Stimulated activated CD4-positive, alpha-beta T cell treated with anti-CD3 and anti-CD28 coated beads, TNF-alpha, amount 100 ng/mL, for 24 hours (primary cell): ENCODE measurements around the gene KCTD19.
A peak's percentile ranks its signal among the peaks of the same experiment; 100 is the strongest.

ENCODE experiments used
- DNase-seq, 3 experiments: peaks; one replicate each; pipeline ENCODE4 v3.0.0-alpha.2; 2020; ENCODE audit warnings: low read depth in 3 of 3

Gene KCTD19

GRCh38 chr16:67258161-67258835, 68.2 kb downstream of the KCTD19 start:
- no peak for DNase-seq

DNA sequence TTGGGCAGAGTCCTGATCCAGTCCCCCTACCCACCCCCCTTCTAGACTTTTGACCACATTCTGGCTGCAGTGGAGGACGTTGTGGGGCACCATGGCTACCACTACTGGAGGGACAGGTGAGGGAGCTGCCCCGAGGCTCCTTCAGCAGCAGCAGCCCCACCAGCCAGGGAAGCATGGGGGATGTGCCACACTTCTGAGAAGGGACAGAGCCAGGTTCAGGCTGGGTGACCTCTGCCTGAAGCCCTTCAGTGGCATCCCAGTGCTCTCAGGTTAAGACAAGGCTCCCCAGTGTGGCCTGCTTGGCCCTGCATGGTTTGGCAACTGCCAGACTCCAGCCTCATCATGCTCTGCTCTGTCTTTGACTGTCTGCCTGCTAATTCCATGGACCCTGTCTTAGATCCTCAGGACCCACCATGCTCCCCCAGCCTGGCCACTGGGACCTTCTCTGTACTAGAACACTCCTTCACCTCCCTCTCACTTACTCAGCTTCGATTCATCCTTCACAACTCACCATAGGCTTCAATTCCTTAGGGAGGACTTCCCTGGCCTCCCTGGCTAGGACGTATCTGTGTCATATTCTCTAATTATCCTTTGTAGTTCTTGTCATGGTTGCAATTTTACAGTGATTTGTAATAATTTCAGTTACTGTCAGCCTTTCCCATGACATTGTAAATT, 68.9 kb downstream of the KCTD19 start:
- DNase-seq, result no peak

DNA sequence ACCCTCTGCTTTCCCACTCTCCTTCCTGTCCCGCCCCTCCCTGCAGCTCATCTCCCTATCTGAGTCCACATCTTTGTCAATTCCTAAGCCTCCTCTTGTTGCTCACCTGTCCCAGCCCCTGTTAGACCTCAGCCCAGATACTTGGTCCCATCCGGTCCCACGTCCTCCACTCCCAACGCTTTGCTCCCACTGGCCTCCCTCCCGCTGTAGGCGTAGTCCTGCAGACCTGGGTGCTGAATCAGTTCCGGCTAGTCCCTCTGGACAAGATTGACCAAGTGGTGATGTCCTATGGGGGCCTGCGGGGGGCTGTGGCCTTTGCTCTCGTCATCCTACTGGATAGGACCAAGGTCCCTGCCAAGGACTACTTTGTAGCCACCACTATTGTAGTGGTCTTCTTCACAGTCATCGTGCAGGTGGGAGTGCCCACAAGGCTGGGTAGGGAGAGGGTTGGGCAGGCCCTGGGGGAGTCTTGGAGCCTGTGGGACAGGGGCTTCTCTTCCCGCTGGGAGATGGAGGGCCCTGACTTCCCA, 69.8 kb downstream of the KCTD19 start:
- DNase-seq, result no peak

DNA sequence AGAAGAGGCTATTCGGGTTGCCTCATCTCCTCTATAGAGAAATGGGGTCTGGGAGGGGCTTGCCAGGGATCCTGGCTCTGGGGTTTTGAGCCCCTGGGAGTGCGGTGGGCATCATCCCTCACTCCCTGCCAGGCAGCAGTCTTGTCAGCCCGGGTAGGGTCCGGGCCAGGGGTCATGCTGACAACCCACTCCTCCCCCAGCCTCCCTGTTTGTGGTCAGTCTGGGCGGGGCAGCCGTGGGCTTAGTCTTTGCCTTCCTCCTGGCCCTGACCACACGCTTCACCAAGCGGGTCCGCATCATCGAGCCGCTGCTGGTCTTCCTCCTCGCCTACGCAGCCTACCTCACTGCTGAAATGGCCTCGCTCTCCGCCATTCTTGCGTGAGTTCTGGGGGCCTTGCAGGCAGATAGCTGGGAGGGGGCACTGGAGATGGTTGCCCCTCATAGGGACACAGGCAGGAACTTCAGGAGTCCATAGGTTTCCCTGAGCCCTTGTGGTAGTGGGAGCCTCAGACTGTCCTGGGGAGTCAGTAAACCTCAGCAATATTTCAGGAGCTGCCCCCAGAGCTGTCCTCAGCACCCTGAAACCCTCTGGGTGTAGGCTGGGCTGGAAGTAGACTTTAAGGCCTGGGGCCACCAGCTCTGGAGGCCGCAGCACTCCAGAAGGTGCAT, 70.9 kb downstream of the KCTD19 start:
- no peak for DNase-seq

DNA sequence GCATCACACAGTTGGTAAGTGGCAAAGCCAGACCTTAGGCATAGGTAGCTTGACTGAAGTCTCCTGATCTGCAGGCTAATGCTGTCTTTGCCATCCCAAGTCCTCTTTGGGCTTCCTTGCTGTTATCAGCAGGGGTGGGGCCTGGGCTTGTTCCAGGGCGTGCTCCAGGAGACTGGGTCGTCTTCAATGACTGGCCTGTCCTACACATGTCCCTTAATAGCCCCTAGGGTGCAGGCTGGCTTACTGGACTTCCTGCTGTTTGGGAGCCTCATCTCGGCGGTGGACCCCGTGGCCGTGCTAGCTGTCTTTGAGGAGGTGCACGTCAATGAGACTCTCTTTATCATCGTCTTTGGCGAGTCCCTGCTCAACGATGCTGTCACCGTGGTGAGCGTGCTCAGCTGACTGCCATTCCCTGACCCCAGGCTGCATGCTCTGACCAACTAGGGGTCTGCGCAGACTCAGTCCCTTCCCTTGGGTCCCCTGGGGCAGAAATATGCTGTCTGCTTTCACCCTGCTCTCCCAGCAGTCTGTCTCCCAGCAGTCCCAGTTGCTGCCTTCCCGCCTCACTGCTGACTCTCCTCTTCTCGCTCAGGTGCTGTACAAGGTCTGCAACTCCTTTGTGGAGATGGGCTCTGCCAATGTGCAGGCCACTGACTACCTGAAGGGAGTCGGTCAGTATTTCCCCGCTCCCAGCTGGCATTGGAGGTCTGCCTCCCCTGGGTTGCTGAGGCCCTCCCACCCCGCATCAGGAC, 71.6 kb downstream of the KCTD19 start:
- DNase-seq, result no peak

DNA sequence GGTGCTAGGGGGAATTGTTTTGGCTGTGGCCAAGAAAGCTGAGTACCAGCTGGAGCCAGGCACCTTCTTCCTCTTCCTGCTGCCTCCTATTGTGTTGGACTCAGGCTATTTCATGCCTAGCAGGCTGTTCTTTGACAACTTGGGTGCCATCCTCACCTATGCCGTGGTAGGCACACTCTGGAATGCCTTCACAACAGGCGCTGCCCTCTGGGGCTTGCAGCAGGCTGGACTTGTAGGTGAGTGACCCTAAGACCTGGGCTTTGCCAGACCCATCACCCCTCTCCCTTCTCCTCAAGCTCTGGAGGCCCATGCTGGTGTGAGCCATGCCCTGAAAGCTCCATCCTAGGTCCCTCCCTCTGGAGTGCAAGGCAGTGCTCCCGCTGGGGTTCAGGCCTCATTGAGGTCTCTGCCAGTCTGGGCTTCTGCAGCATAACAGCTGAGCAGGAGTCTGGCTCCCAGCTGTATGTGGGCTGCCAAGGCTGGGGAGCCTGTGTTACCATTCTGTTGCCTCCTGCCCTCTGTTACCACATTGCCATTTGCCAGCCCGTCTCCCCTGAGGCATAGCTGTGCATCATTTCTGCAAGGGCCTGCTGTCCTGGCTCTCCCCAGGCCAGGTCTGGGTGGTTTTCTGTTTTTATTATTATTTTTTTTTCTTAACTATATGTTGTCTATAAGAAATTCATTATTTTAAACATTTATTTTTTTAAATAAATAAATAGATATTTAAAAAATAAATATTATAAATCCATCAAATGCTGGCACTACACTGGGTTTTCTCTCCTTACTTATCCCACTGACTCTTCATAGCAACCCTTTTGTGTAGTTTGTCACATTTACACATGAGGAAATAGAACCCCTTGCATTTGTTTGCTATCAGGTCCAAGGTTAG, 73.7 kb downstream of the KCTD19 start:
- no peak for DNase-seq

GRCh38 chr16:67250045-67250327, 76.6 kb downstream of the KCTD19 start:
- DNase-seq, result no peak

- DNase-seq, result no peak
Observed at GRCh38 chr16:67249178-67250044, 77.1 kb downstream of the KCTD19 start.

DNA sequence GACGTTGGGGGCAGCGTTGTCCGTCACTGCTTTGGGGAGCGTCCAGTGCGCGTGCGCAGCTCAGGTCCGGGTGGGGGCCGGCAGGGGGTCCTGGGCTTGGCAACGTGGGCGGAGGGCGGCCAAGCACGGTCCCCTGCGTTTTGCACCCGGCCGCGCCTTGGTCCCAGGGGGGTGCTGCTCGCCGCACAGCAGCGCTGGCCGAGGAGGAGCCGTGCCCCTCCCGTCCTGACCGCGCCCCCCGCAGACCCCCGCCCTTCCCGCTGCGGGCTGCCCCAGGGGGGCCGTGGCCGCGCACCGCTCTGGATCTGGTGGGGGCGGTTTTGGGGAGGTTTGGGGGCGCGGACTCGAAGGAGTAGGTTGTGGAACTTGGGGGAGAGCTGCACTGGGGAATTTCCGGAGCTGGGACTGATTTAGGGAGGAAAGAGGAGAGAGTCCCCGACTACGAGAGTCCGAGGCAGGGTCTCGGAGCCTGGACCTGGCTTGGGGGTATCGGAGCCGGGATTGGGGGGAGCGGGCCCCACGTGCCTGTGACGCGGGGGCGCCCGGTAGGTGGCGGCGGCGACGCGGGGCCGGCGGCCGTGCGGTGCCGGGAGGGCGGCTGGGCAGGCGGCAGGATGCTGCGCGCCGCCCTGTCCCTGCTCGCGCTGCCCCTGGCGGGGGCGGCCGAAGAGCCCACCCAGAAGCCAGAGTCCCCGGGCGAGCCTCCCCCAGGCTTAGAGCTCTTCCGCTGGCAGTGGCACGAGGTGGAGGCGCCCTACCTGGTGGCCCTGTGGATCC, 78.0 kb downstream of the KCTD19 start, which contains the start of gene SLC9A5:
TSS of gene SLC9A5 (plus strand) at position 579 of the 777 bp plus-strand sequence. CDS start at position 615, 36 bp downstream.
- no peak for DNase-seq

GRCh38 chr16:67248073-67248400, 78.5 kb downstream of the KCTD19 start:
- no peak for DNase-seq

- DNase-seq, result peak; percentile 92 to 99 (median 92)
Observed at GRCh38 chr16:67247192-67248072, 79.1 kb downstream of the KCTD19 start, which contains the start of gene FHOD1. Gene FHOD1 (minus strand): TSS chr16:67247481. CDS start chr16:67247410, 71 bp downstream.

DNA sequence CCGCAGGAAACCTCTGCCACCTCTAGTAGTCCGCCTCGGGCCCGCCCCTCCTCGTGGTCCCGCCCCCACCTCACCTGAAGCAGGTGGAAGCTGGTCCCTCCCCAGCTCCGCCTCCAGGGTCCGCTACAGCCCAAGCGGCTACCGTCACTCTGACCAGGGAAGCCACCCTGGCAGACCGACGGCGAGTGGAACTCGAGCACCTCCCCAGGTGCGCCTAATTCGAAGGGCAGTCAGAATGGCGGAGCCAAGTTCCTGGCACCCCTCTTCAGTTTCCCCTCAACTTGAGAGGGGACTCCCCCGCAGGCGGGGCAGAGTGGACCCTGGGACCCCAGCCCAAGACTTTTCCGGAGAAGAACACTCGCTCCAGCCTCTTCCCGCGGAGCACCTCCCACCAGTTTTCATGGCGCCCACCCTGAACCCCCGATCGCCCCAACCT, 79.8 kb downstream of the KCTD19 start:
- no peak for DNase-seq

GRCh38 chr16:67246081-67246755, 80.3 kb downstream of the KCTD19 start:
- DNase-seq, result peak in 1 of 3 experiments; percentile 55

- DNase-seq, result no peak
Observed at GRCh38 chr16:67245674-67246080, 80.9 kb downstream of the KCTD19 start.

GRCh38 chr16:67245186-67245585, 81.4 kb downstream of the KCTD19 start:
- DNase-seq, result no peak

- peak in 2 of 3 experiments; percentile 71 to 79 for DNase-seq
Observed at GRCh38 chr16:67244387-67245185, 82.0 kb downstream of the KCTD19 start.

DNA sequence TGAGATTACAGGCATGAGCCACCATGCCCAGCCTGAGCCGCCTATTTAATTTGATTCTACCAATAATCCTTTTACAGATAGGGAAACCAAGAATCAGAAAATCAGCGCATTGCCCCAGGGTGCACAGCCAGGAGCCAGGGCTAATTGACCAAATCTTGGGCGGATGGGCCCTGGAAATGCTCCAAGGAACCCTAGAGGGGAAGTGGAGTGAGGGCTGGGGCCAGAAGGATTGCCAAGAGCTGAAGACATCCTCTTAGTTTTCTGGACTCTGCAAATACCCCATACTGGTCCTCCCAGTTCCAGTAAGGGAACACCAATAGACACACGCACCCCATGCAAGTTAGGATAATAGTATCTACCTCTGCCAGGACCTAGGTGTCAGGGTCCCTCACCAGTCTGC, 83.1 kb downstream of the KCTD19 start:
- no peak for DNase-seq
